ENCODE measurements around the gene CHGA. TPM values are rescaled to one million over a fixed set of nuclear protein-coding genes. Genes with fewer than 3 reads are reported as not detected.

The CHGA gene
- total RNA-seq, 2 experiments from 2014 or later, result not detected

- H3K9me3 Mint-ChIP-seq, result no peaks in the 10 kb centered on the region
- H3K4me1 Mint-ChIP-seq (ENCODE audit: low read depth), result peaks cover 4% of the 10 kb centered on the region
- intact Hi-C loops (cut with micrococcal nuclease), result loop anchor here (1.0 to 5.0 kb wide), 2 partner anchors 160 to 187 kb away; no protein-coding TSS in a partner anchor
- H3K27me3 Mint-ChIP-seq, result no peaks in the 10 kb centered on the region
- DNase-seq, result no peak
- no peak overlapping the region for H3K27ac Mint-ChIP-seq
- no peak overlapping the region for H3K4me3 Mint-ChIP-seq
- ChIA-PET CTCF (interaction anchor here (0.6 to 2.3 kb wide), 23 partner anchors 11 to 266 kb away, joined by 3 to 18 read pairs (median 5); partner anchors contain the start of genes GON7, ITPK1 and UBR7), POLR2A (interaction anchor here (1.1 kb wide), 1 partner anchor 186 kb away, joined by 3 read pairs; no protein-coding TSS in a partner anchor)
- H3K36me3 Mint-ChIP-seq, result peaks cover 6% of the 10 kb centered on the region
These were observed 29.7 kb downstream of the CHGA start for GRCh38 chr14:92952481-92953298.

- ChIA-PET POLR2A (no interaction called here), CTCF (interaction anchor here (0.6 to 2.3 kb wide), 3 partner anchors 121 to 225 kb away, joined by 3 to 16 read pairs (median 3); no protein-coding TSS in a partner anchor)
- intact Hi-C loops (cut with micrococcal nuclease), result loop anchor here (5.0 kb wide), 1 partner anchor 159 kb away; no protein-coding TSS in a partner anchor
- no peak overlapping the region for H3K27ac Mint-ChIP-seq
- no peaks in the 10 kb centered on the region for H3K9me3 Mint-ChIP-seq
- H3K4me1 Mint-ChIP-seq (ENCODE audit: low read depth), result peaks cover 4% of the 10 kb centered on the region
- H3K27me3 Mint-ChIP-seq, result no peaks in the 10 kb centered on the region
- DNase-seq, result no peak
- no peak overlapping the region for H3K4me3 Mint-ChIP-seq
- peaks cover 6% of the 10 kb centered on the region for H3K36me3 Mint-ChIP-seq
These were observed 30.6 kb downstream of the CHGA start for GRCh38 chr14:92953526-92953925.

GRCh38 chr14:92954933-92955332, 32.0 kb downstream of the CHGA start:
- Mint-ChIP-seq H3K9me3 (no peaks in the 10 kb centered on the region), H3K36me3 (peaks cover 4% of the 10 kb centered on the region), H3K27me3 (no peaks in the 10 kb centered on the region), H3K4me1 (ENCODE audit: low read depth) (peaks cover 4% of the 10 kb centered on the region), H3K27ac (no peak overlapping the region), H3K4me3 (no peak overlapping the region)
- ChIA-PET POLR2A (no interaction called here), CTCF (interaction anchor here (0.5 to 1.7 kb wide), 5 partner anchors 80 to 756 kb away, joined by 3 to 8 read pairs (median 5); no protein-coding TSS in a partner anchor)
- DNase-seq, result no peak
- intact Hi-C loops (cut with micrococcal nuclease), result loop anchor here (5.0 kb wide), 1 partner anchor 157 kb away; no protein-coding TSS in a partner anchor

- H3K36me3 Mint-ChIP-seq, result peaks cover 4% of the 10 kb centered on the region
- H3K4me1 Mint-ChIP-seq (ENCODE audit: low read depth), result peaks cover 4% of the 10 kb centered on the region
- DNase-seq, result no peak
- H3K4me3 Mint-ChIP-seq, result no peak overlapping the region
- intact Hi-C loops (cut with micrococcal nuclease), result no loop called here
- H3K27ac Mint-ChIP-seq, result no peak overlapping the region
- H3K9me3 Mint-ChIP-seq, result no peaks in the 10 kb centered on the region
- no peaks in the 10 kb centered on the region for H3K27me3 Mint-ChIP-seq
- ChIA-PET CTCF (interaction anchor here (0.5 to 1.7 kb wide), 5 partner anchors 79 to 757 kb away, joined by 3 to 8 read pairs (median 5); no protein-coding TSS in a partner anchor), POLR2A (no interaction called here)
These were observed 32.4 kb downstream of the CHGA start for GRCh38 chr14:92955381-92955780.

GRCh38 chr14:92956961-92957360, 34.0 kb downstream of the CHGA start:
- intact Hi-C loops (cut with micrococcal nuclease), result no loop called here
- CTCF ChIA-PET, result interaction anchor here (1.1 kb wide), 1 partner anchor 221 kb away, joined by 4 read pairs; no protein-coding TSS in a partner anchor

GRCh38 chr14:92958373-92959188, 35.6 kb downstream of the CHGA start:
- intact Hi-C loops (cut with micrococcal nuclease), result no loop called here
- Mint-ChIP-seq H3K27ac (no peak overlapping the region), H3K27me3 (no peaks in the 10 kb centered on the region), H3K9me3 (no peaks in the 10 kb centered on the region), H3K4me3 (no peak overlapping the region), H3K4me1 (ENCODE audit: low read depth) (no peaks in the 10 kb centered on the region), H3K36me3 (no peaks in the 10 kb centered on the region)
- ChIA-PET POLR2A (no interaction called here), CTCF (interaction anchor here (0.6 kb wide), 2 partner anchors 220 to 410 kb away, joined by 3 read pairs; no protein-coding TSS in a partner anchor)
- no peak for DNase-seq

More at GRCh38 chr14:92956961-92957360, 34.0 kb downstream of the CHGA start:
- no peak overlapping the region for H3K27ac Mint-ChIP-seq
- no peak overlapping the region for H3K4me3 Mint-ChIP-seq
- H3K4me1 Mint-ChIP-seq (ENCODE audit: low read depth), result peaks cover 2% of the 10 kb centered on the region
- no peaks in the 10 kb centered on the region for H3K27me3 Mint-ChIP-seq
- POLR2A ChIA-PET, result no interaction called here
- H3K36me3 Mint-ChIP-seq, result peaks cover under 1% of the 10 kb centered on the region
- DNase-seq, result no peak
- no peaks in the 10 kb centered on the region for H3K9me3 Mint-ChIP-seq

GRCh38 chr14:92959189-92959531, 36.2 kb downstream of the CHGA start:
- H3K36me3 Mint-ChIP-seq, result no peaks in the 10 kb centered on the region
- ChIA-PET POLR2A (no interaction called here), CTCF (no interaction called here)
- H3K27ac Mint-ChIP-seq, result no peak overlapping the region
- H3K27me3 Mint-ChIP-seq, result no peaks in the 10 kb centered on the region
- DNase-seq, result no peak
- H3K9me3 Mint-ChIP-seq, result no peaks in the 10 kb centered on the region
- H3K4me1 Mint-ChIP-seq (ENCODE audit: low read depth), result no peaks in the 10 kb centered on the region
- no peak overlapping the region for H3K4me3 Mint-ChIP-seq
- intact Hi-C loops (cut with micrococcal nuclease), result no loop called here

GRCh38 chr14:92959761-92960680, 37.1 kb downstream of the CHGA start:
- Mint-ChIP-seq H3K36me3 (no peaks in the 10 kb centered on the region), H3K4me1 (ENCODE audit: low read depth) (no peaks in the 10 kb centered on the region), H3K4me3 (no peak overlapping the region), H3K27me3 (no peaks in the 10 kb centered on the region), H3K9me3 (no peaks in the 10 kb centered on the region), H3K27ac (no peak overlapping the region)
- ChIA-PET CTCF (interaction anchor here (0.6 kb wide), 1 partner anchor 117 kb away, joined by 5 read pairs; no protein-coding TSS in a partner anchor), POLR2A (no interaction called here)
- intact Hi-C loops (cut with micrococcal nuclease), result no loop called here
- DNase-seq, result no peak

GRCh38 chr14:92960706-92961566, 38.0 kb downstream of the CHGA start:
- H3K4me1 Mint-ChIP-seq (ENCODE audit: low read depth), result no peaks in the 10 kb centered on the region
- POLR2A ChIA-PET, result no interaction called here
- H3K27me3 Mint-ChIP-seq, result no peaks in the 10 kb centered on the region
- intact Hi-C loops (cut with micrococcal nuclease), result no loop called here
- no peaks in the 10 kb centered on the region for H3K9me3 Mint-ChIP-seq
- no peak overlapping the region for H3K4me3 Mint-ChIP-seq
- DNase-seq, result no peak
- no peaks in the 10 kb centered on the region for H3K36me3 Mint-ChIP-seq
- no peak overlapping the region for H3K27ac Mint-ChIP-seq
- CTCF ChIA-PET, result no interaction called here

GRCh38 chr14:92961567-92961855, 38.6 kb downstream of the CHGA start:
- ChIA-PET POLR2A (no interaction called here), CTCF (no interaction called here)
- DNase-seq, result no peak
- Mint-ChIP-seq H3K4me3 (no peak overlapping the region), H3K27me3 (no peaks in the 10 kb centered on the region), H3K4me1 (ENCODE audit: low read depth) (no peaks in the 10 kb centered on the region), H3K27ac (no peak overlapping the region), H3K36me3 (no peaks in the 10 kb centered on the region), H3K9me3 (no peaks in the 10 kb centered on the region)
- intact Hi-C loops (cut with micrococcal nuclease), result no loop called here

Measured in activated CD4-positive, alpha-beta memory T cell treated with anti-CD3 and anti-CD28 coated beads for 36 hours (primary cell).